ENCODE results near the gene DUS1L.

Gene DUS1L

DNA sequence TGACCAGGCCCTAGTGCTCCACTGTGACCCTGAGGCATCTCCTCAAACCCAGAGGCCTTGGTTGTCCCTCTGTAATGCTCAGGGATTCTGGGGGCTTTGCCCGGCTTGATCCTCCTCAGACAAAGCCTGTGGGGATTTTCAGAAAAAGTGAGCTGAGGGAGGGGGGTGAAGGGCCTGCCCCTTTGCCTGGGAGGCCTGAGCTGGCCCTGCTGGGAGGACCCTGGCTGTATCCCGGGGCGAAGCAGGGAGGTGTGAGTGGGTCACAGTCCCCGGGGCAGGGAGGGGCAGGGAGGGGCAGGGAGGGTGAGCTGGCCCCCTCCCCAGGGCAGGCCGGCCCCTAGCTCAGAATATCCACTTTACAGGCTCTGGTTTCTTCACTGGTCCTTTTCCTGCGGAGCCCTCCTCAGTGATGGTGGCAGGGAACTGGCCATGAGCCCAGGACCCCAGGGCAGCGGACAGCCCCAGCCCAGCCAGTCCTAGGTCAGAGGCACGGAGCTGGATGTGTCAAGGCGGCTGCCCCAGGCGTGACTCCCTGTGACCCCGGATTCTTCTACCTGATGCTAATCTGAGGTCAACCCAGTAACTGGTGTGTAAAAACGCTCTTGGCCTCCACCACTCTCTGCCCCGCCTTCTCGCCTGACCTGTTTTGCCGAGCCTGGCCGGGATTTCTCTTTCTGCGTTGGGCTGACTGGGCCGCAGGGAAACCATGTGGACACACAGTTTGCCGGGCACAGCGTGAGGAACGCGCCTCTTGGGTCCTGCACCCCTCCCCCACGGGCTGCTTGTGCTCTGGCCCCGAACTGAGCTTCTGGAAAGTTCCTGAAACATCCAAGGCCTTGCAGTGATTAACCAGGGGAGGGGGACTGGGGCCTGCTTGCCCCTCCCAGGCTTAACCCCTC lies 38.2 kb upstream of the DUS1L start:
- no peak overlapping the region for H3K4me2 ChIP-seq (ENCODE audit: low read depth, low read length)
- H3K27ac ChIP-seq (ENCODE audit: low read length) = no peak overlapping the region
- H3K27me3 ChIP-seq (replicated peaks; ENCODE audit: insufficient read depth, low read length) = no peaks in the 10 kb centered on the region
- DNase-seq = no peak
- TF ChIP-seq, protein P1, sequence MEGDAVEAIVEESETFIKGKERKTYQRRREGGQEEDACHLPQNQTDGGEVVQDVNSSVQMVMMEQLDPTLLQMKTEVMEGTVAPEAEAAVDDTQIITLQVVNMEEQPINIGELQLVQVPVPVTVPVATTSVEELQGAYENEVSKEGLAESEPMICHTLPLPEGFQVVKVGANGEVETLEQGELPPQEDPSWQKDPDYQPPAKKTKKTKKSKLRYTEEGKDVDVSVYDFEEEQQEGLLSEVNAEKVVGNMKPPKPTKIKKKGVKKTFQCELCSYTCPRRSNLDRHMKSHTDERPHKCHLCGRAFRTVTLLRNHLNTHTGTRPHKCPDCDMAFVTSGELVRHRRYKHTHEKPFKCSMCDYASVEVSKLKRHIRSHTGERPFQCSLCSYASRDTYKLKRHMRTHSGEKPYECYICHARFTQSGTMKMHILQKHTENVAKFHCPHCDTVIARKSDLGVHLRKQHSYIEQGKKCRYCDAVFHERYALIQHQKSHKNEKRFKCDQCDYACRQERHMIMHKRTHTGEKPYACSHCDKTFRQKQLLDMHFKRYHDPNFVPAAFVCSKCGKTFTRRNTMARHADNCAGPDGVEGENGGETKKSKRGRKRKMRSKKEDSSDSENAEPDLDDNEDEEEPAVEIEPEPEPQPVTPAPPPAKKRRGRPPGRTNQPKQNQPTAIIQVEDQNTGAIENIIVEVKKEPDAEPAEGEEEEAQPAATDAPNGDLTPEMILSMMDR (IDR thresholded peaks at IDR 0.05; ENCODE audit: low read length) = no peak
- no peak for TF ChIP-seq EZH2phosphoT487 (IDR thresholded peaks at IDR 0.05; ENCODE audit: low read length)
- TF ChIP-seq EZH2 (optimal IDR thresholded peaks at IDR 0.05; ENCODE audit: low read depth, low read length) = no peak
- peaks cover 24% of the 10 kb centered on the region for H3K79me2 ChIP-seq (ENCODE audit: low read length)
- no peak overlapping the region for H3K4me3 ChIP-seq (ENCODE audit: low read length)
- H3K9me2 ChIP-seq (replicated peaks; ENCODE audit: insufficient read depth, low read length) = no peaks in the 10 kb centered on the region
- H3K36me3 ChIP-seq (replicated peaks; ENCODE audit: insufficient read depth, low read length) = no peaks in the 10 kb centered on the region
- no peak overlapping the region for H3K9ac ChIP-seq (ENCODE audit: low read length)
- H2AFZ ChIP-seq (ENCODE audit: low read length) = no peak overlapping the region
- peaks cover 19% of the 10 kb centered on the region for H3K4me1 ChIP-seq (ENCODE audit: low read length)
- H3F3A ChIP-seq (ENCODE audit: insufficient read depth, low read length) = peaks cover 12% of the 10 kb centered on the region; the same call in 1 of the 2 replicates
- H4K20me1 ChIP-seq (ENCODE audit: insufficient read depth, low read length) = no peaks in the 10 kb centered on the region
- H3K9me3 ChIP-seq (replicated peaks; ENCODE audit: insufficient read depth, low read length) = no peaks in the 10 kb centered on the region

DNA sequence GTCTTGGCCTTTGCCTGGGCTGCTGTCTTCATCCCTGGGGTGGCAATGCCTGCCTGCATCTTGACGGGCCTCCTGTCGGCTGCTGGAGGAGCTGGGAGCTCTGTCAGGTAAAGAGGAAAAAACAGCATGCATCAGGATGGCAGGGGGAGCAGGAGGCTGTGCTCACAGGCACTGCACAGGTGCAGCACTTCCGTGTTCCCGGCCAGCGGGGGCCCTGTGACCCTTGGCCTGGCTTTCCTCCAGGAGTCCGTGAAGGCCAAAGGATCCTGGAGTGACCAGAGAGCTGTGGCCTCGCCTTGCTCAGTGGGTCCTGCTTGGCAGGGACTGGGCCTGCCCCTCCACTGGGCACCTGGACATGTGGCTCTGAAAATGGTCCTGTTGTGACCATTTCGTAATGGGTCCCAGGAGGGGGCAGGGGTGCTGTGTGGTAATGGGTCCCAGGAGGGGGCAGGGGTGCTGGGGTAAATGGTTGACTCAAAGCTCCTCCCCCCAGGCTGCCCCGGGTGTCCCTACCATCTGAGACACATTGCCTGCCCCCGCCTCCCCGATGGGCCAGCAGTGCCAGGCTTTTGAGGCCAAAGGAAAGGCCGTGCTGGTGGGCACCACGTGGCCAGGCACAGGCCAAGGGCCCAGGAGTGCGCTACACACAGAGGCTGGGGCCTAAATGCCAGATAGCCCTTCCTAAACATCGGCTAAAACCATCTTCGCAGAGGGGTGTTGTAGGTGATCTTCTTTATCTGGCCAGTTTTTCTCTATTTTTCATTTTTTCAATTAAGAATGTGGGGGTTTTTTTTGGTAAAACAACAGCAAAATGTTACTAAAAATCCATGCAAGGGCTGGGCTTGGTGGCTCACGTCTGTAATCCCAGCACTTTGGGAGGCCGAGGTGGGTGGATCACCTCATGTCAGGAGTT lies 36.4 kb upstream of the DUS1L start:
- H3K9ac ChIP-seq (ENCODE audit: low read length) = no peak overlapping the region
- peaks cover 19% of the 10 kb centered on the region for H3K4me1 ChIP-seq (ENCODE audit: low read length)
- H3K9me3 ChIP-seq (replicated peaks; ENCODE audit: insufficient read depth, low read length) = no peaks in the 10 kb centered on the region
- H3K4me3 ChIP-seq (ENCODE audit: low read length) = no peak overlapping the region
- no peak overlapping the region for H3K27ac ChIP-seq (ENCODE audit: low read length)
- no peaks in the 10 kb centered on the region for H4K20me1 ChIP-seq (ENCODE audit: insufficient read depth, low read length)
- peaks cover 12% of the 10 kb centered on the region; the same call in 1 of the 2 replicates for H3F3A ChIP-seq (ENCODE audit: insufficient read depth, low read length)
- no peaks in the 10 kb centered on the region for H3K27me3 ChIP-seq (replicated peaks; ENCODE audit: insufficient read depth, low read length)
- H2AFZ ChIP-seq (ENCODE audit: low read length) = no peak overlapping the region
- H3K4me2 ChIP-seq (ENCODE audit: low read depth, low read length) = no peak overlapping the region
- DNase-seq = no peak
- no peaks in the 10 kb centered on the region for H3K36me3 ChIP-seq (replicated peaks; ENCODE audit: insufficient read depth, low read length)
- H3K79me2 ChIP-seq (ENCODE audit: low read length) = peaks cover 32% of the 10 kb centered on the region
- TF ChIP-seq, protein P1 (IDR thresholded peaks at IDR 0.05; ENCODE audit: low read length) = no peak
- TF ChIP-seq EZH2phosphoT487 (IDR thresholded peaks at IDR 0.05; ENCODE audit: low read length) (no peak), EZH2 (optimal IDR thresholded peaks at IDR 0.05; ENCODE audit: low read depth, low read length) (no peak)
- no peaks in the 10 kb centered on the region for H3K9me2 ChIP-seq (replicated peaks; ENCODE audit: insufficient read depth, low read length)

DNA sequence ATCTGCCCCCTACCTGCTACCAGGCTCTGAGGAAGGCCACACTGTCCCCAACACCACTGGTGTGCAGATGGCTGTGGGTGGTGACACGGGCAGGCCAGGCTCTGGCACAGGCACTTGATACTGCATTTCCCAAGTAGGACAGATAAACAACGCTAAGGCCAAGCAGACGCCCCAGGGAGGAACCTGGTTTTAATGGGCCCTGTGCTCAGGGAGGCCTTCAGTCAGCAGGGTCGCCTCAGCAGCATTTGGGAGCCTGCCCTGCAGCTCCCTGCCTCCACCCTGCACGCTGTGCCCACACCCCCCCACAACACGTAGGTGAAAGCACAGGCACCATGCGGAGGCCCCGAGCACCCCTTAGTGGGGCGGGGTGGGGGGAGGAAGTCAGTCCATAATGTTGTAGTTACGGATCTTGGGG lies 35.7 kb upstream of the DUS1L start:
- Histone ChIP-seq H3K4me2 (ENCODE audit: low read depth, low read length) (no peak overlapping the region), H3K27me3 (replicated peaks; ENCODE audit: insufficient read depth, low read length) (no peaks in the 10 kb centered on the region), H3K36me3 (replicated peaks; ENCODE audit: insufficient read depth, low read length) (no peaks in the 10 kb centered on the region), H4K20me1 (ENCODE audit: insufficient read depth, low read length) (peaks cover 5% of the 10 kb centered on the region; the same call in 1 of the 2 replicates), H3K4me1 (ENCODE audit: low read length) (peaks cover 17% of the 10 kb centered on the region), H3K4me3 (ENCODE audit: low read length) (no peak overlapping the region), H3K79me2 (ENCODE audit: low read length) (peaks cover 40% of the 10 kb centered on the region), H3K27ac (ENCODE audit: low read length) (no peak overlapping the region), H3K9me3 (replicated peaks; ENCODE audit: insufficient read depth, low read length) (no peaks in the 10 kb centered on the region), H3F3A (ENCODE audit: insufficient read depth, low read length) (0 out of 2 replicates have a peak, but pooled peaks cover 6% of the 10 kb centered on the region), H3K9ac (ENCODE audit: low read length) (no peak overlapping the region), H2AFZ (ENCODE audit: low read length) (no peak overlapping the region), H3K9me2 (replicated peaks; ENCODE audit: insufficient read depth, low read length) (no peaks in the 10 kb centered on the region)
- no peak for DNase-seq
- TF ChIP-seq, protein P1 (IDR thresholded peaks at IDR 0.05; ENCODE audit: low read length) = no peak
- TF ChIP-seq EZH2phosphoT487 (IDR thresholded peaks at IDR 0.05; ENCODE audit: low read length) = no peak
- no peak for TF ChIP-seq EZH2 (optimal IDR thresholded peaks at IDR 0.05; ENCODE audit: low read depth, low read length)
